ENCODE data around the gene MAPKAPK2.

Gene MAPKAPK2

DNA sequence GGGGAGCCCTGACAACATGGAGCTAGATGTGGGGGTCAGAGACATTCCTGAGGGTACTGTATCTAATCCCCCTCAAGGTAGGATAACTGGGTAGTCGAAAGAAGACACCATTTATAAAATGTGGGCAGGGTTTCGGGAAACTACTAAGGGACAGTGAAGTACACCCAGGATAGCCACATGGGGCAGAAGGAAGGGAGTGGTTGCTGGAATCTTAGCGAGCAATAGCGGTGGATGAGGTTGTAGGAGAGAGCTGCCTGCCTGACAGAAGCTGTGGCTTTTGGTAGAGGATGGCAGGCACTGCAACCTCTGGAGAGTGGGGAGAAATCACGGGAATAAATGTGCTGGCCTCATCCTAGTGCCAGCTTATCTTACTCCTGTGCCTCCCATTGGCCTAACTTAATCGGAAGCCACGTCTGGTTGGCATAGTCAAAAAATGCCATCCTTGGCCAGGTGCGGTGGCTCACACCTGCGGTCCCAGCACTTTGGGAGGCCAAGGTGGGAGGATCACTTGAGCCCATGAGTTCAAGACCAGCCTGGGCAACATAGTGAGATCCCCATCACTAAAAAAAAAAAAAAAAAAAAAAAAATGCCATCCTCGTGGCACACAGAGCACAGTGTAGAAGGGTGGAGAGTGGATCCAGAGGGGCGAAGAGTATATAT lies 23.4 kb upstream of the MAPKAPK2 start:
- DNase-seq: no peak

DNA sequence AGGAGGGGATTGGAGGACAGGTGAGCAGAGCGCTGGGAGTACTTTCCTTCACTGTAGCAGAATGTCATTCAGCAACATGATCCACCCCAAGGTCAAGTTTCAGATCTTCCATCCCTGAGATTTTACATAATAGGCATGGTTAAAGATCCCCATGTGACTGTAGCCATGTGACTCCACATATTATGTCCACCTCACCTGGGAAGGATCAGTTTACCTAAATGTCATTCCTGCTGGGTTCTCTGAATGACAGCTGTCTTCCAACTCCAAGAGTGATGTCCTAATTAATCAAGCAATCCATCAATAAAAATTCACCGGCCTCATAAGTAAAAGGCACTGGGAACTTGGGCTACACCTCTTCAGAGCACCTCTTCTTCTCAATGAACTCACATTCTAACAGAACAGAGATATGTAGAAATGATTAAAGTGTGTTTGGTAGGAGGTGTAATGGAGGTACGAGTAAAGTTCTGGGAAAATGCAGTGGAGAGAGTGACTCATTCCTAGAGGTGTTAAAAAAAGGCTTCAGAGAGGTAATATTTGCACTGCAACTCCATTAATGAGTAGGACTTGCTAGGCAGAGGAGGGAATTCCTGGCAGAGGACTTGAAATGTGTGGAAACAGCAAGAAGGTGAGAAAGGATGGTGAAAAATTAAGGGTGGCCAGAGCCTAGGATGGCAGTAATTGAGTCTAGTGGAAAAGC lies 22.2 kb upstream of the MAPKAPK2 start:
- DNase-seq: no peak

DNA sequence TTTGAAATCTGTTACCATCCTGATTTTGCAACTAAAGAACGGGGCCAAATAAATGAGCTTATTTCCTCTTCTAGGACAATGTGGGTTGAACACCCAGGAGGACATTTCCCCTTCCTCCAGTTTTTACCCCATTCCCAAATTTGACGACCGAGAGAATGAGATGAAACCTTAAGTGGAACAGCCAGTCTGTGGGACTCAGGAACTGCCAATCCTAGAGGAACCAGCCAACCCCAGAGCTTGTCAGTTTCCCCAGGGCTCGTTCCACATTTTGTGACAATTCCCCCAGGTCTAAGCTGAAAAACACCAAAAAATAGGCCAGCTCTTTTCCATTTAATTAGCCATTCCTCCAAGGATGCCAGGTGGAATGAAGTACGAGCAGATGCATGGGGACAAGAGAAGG lies 21.3 kb upstream of the MAPKAPK2 start:
- no peak for DNase-seq

DNA sequence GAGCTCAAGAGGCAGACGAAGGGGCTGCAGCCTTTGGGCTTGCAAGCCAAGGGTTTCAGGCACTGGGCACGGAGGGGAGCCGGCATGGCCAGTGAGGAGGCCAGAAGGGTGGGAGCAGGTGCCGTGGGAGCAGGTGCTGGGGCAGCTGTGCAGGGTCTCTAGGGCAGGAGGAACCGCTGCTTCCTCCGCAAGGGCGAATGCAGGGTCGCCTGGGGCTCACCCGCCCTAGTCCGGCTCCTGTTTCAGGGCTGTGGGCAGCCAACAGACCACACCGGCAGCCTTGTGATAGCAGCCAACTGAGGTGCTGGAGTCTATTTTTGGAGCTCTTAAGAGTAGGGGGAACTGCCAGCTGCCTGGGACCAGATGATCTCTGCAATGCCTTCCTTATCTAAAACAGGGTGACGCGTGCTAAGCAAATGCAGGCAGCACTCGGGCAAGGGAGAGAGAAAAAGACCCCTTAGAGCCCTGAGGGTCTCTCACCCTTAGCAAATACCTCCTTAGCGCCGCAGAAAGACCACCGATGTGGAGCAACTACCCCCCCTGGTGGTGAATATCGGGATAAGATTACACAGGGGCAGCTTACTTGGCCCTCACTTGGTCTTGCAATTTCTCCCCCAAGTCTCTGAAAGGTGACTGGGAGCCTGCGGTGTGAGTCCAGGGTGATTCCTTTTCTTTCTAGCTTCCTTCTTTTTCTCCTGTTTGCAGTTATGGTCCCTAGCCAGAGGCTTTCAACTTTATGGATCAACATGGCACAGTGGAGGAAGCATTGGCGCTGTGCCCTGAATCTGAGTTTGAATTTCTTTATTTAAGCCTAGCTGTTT lies 20.7 kb upstream of the MAPKAPK2 start:
- DNase-seq: peak; percentile 72

DNA sequence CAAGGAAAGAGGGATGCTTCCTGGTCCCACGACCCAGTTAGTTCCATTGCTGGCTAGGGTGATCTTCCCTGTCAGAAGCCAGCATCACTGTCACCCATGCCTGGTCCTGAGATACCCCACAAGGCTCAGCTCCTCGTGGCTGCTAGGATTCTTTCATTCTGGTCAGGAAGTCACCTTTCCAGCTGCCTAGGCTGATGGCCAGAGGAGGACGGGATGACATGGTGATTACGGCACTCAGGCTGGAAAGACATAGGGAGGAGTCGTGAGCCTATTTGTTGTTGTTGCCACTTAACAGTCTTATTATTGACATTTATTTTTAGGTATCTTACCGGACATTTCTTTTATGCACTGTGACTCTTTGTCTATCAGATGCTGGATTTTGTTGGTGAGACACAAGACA lies 20.0 kb upstream of the MAPKAPK2 start:
- no peak for DNase-seq

DNA sequence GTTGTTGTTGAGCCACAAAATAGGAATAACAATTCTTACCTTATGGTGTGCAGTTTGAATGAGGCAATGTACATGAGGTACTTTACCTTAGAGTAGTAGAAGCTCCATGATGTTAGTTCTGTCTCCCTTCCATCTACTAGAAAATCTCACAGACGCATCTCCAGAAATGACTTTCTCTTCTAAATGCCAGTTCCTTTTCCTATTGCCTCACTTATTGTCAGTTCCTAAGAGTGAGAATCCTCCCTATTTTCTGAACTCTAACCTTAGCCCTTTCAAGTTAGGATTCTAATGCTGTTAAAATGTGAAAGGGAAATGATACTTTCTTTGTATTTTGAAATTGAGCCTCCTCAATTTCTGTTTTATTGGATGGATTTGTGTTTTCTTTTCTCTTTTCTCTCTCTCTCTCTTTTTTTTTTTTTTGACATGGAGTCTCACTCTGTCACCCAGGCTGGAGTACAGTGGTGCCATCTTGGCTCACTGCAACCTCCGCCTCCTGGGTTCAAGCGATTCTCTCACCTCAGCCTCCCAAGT lies 18.6 kb upstream of the MAPKAPK2 start:
- no peak for DNase-seq

DNA sequence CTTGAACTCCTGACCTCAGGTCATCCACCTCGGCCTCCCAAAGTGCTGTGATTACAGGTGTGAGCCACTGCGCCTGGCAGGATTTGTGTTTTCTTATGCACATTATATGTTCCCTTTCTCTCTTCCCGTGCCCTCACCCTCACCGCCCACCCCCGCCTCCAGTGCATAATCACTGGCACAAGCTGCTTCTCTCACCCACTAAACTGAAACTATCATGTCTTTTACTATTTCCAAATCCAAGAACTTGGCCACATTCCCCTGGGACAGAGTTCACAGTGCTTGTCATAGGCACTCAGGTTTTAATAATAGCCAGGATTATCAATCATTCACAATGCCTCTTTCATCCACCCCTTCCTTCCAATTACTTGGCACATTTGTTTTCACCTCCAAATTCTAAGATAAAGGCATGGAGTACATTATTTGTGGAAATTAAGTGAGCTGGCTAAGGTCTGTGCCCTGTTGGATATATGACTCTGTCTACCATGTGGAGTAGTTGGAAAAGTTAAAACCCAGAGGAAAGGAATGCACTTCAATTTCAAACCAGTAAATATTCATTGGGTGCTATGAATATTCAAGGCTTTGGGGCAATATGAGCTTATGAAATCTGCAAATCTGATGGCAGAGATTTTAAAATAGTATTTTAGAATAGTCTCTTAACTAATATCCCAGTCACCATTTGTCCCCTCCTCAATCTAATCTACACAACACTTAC lies 17.6 kb upstream of the MAPKAPK2 start:
- DNase-seq: no peak

DNA sequence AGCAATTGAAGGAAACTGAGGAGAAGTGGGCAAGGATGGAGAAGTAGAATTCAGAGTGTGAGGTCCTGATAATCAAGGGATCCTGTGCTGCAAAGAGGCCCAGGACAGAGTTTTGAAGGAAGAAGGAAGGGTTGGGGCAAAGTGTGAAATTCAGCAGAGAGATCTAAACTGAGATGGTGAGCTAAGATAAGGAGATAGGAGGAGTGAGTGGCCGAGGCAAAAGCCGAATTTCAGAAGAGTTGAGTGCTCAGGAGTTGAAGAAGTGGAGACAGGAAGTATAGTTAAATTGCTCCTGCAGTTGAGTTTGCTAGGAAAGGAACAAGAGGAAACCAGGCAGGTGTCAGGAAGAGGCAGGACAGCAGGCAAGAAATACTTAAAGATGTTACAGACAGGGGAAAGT lies 16.4 kb upstream of the MAPKAPK2 start:
- DNase-seq: no peak

DNA sequence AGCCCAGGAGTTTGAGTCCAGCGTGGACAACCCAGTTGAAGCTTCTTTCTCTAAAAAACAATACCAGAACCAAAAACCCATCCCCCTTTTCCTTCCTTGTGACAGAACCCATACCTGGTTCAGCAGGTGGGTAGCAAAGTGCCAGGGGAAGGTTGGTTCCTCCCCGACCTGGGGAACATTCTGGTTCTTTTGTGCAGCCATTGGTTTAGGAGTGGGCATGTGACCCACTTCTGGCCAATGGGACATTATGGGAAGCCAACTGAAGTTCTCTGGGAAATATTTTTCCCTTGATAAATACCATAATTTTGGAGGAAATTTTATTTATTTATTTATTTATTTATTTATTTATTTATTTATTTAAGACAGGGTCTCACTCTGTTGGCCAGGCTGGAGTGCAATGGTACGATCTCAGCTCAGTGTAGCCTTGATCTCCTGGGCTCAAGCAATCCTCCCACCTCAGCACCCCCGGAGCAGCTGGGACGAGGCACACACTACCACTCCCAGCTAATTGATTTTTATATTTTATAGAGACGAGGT lies 15.8 kb upstream of the MAPKAPK2 start:
- no peak for DNase-seq

DNA sequence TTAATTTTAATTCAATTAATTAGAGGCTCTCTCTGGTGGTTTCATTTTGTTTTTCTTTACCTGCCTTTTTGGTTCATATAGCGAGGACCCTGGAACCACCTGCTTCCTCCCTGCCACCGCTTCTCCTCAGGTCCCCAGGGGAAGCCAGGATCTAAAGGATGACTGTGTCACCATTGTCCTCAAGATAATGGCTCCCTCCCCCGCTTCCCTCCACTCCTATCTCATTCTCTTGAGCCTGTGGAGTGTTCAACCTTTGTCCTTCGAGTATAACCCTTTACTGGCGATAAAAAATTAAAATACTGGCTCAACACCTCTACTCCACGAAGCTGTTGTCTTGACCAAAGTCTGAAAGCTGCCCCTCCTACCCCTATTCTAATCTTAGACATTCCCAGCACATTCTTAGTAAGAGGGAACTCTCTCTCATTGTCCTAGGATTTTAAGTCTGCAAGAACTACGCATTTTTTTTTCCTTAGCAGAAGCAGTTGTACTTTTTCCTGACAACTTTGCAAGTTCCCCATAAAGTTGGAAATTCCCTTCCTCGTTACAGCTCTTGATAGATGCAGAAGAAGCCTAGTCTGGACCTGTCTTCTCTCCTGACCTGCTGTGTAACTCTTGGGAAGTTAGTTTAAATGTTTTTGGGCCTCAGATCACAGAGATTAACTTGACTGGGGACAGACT lies 12.6 kb upstream of the MAPKAPK2 start:
- no peak for DNase-seq

DNA sequence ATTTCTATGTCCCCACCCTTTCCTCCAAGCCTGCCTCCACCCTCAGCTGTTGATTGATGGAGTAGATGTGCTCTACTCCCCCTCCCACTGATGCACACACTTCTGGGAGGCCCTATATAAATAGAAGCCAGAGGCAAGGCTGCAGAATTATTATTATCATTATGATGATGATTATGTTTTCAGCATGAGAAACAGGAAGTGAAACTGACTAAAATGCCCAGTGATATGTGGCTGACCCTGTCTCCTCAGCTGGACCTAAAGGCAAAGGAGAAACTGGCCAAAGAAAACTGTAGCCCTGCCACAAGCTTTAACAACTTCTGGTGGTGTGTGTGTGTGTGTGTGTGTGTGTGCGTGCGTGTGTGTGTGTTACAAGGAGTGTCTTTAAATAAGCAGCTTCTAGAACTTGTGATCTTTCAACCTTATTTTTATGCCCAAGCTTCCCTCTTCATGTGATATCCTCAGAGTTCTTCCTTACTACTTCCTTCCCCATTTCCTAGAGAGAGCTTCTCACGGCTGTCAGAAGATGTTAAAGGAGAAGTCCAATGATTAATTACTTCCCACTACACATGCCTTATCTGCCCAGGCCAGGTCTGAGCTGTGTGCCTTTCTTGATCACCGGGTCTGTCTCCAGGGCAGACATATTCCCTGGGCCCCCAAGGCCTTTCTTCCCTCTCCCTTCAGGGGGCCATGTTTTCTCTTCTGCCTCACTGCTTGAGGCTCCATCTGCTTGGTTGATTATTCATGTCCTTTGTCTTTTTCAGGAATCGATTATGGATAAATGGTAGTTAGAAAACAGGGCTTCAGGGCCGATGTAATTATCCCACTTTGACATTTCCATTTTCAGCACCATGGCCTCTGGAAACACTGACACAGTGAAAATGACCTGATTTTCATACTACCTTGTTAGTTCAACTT lies 11.6 kb upstream of the MAPKAPK2 start:
- DNase-seq: no peak

DNA sequence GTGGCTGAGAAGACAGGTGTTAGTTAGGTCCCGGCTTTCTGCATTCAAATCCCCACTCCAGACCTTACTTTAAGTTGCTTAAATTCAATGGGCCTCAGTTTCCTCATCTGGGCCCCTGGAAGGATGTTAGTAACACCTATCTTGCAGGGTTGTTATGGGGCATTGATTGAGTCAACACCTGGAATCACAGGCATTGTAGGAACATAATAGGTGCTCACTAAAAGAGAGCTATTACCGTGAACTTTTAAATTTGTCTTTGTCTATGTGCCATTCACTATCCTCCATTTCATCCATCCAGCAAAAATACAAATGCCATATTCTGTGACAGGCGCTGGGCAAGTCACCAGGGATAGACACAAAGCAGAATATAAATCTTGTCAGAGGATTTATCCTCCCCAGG lies 10.5 kb upstream of the MAPKAPK2 start:
- no peak for DNase-seq

DNA sequence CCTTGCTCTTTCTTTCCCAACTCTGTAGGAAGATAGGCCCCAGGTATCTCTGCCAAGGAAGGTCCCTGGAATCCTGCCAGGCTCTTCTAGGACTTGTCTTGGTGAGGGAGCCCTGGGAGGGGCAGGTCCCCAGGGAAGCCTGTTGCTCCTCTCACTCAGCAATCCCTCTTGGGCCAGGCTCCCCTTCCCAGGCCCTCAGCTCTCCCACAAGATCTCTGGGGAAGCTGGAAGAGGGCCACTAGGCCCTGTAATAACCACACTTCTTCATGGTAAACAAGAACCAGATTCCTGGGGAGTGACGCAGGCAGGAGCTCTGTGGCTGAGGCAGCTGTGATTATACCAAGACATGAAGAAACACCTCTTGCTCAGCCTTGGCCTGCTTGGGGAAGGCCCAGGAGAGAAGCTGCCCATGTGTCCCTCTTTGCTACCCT lies 9.9 kb upstream of the MAPKAPK2 start:
- no peak for DNase-seq

DNA sequence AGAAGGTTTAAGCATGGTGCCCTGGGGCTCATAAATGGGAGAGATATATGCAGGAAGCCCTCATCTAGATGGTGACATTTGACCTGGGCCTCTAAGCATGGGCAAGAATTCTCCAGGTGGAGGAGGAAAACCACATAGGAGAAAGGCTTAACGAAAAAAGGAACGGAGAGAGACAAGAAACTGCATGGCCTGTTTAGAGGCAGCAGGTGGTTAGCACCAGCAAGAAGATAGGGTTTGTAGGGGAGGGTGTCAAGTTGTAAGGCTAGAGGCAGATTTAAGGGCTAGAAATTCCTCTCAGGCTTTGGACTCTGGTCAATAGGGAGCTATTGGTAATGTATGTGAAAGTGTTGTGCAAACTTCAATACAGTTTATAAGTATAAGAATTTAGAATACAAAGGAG lies 8.2 kb upstream of the MAPKAPK2 start:
- no peak for DNase-seq

DNA sequence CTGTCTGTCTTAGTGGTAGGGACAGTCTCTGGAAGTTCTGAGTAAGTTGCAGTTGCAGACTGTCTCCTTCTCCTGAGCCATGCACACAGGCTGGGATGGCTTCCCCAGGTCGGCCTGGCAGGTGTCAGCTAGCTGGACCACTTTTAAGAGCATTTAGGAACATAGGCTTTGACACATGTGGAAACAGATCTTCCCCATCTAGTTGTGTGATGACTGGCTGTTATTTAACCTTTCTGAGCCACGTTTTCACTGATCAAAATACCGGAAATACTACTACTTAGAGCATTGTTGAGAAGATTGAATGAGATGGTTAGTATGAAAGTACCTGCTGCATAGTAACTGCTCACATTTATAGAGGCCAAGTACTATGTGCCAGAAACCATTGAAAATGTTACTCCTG lies 6.2 kb upstream of the MAPKAPK2 start:
- no peak for DNase-seq

DNA sequence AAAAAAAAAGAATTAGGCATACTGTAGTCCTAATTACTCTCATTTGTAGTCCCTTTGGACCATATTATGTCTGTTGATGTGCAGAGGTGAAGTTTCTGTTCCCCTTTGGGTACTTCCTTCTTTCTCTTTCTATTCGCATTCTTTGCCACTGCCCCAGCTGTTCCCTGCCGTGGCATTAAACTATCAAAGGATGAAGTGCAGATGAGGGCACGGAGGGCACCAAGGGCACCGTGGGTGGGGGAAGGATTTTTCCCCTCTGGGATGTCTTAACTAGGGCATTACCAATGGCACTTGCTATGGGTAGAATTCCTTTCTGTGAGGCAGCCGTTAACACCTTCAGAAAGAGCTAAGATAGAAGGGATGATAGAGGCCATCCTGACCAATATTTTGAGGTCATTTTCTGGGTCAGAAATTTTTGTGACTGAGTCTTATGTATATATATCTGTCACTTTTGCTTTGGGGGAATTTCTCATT lies 4.9 kb upstream of the MAPKAPK2 start:
- no peak for DNase-seq

DNA sequence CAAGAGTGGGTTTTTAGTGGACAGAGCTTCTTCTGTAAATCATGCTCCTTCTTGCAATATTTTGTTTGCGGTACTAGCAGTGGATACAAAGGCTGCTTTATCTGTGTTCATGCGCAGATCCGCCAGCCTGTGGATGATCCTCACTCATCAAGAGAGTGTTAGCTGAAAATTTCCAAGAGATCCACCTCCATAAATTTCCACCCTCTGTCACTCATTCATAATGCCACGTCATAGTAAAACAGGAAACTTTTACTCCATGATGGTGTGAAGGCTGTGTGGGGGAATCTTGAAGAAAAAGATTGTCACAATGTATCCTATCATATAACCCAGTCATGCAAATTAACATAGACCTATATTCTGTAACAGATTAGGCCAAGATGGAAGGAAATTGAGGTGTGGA lies 4.4 kb upstream of the MAPKAPK2 start:
- no peak for DNase-seq

DNA sequence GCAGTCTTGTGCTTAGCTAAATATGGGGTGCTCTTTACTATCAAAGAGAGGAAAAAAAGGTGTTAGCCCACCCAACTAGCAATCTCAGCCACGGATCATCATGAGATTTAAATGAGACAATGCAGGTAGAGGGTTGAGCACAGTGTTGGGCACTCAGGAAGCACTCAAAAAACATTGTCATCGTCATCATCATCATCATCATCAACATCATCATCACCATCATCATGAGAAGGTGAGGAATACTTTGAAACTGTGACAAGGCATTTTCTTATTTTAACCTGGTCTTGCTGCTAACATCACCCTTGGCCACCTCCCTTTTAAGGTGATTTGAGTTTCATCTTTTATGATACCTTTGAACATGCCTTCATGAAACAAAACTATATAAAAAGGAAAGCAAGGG lies 3.3 kb upstream of the MAPKAPK2 start:
- no peak for DNase-seq

DNA sequence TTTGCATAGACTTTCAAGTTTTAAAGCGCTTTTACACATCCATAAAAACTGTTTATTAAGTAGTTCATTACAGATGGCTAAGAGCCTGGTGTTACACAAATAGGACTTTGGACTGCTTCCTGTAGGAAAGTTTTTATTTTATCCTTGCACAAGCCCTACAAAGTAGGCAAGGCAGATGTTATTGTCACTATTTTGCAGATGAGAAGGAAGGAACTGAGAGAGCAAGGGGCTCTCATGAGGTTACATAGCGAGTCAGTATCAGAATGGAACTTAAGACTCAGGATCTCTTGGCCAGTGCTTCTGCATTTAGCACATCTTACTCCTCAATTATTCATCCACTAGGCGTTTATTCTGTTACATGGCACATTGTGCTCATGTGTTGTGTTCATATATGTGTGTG lies 2.6 kb upstream of the MAPKAPK2 start:
- no peak for DNase-seq

DNA sequence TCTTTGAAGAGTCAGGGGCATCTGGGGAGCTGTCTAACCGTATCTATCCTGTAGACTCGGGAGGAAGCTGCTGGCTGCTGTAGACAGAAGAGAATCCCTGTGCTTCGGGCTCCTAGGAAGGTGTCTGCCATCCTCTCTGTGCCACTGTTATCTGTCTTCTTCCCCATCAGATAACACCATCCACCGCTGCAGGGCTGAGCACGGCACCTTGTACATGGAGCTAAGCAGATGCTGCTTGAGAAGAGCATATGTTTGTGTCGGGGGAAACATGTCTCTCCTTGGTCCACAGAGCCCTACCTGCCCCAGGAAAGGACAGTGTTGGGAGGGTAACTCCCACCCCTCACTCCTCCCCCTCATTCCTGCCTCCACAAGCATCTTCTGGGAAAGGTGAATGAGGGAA lies 1.4 kb upstream of the MAPKAPK2 start:
- DNase-seq: no peak

DNA sequence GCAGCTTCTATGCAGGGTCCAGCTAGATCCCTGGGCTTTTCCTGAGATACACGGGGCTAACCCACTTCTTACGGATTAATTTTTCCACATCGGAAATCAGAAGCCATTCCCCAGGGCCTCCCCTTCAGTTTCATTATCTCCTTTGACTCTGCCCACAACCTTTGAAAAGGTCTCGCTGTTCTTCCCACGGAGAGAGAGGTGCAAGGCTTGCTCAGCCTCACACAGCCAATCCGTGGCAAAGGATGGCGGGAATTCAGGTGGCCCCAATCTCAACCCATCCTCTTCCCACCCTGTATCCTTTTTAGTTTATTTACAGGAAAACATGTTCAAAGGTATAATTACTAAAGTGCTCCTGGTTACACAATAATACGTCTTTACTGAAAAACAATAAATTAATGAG lies 702 bp upstream of the MAPKAPK2 start:
- no peak for DNase-seq
